Endodermal cell (in vitro differentiated cells): ENCODE data around the gene KCNC1. TPM values are rescaled to one million over a fixed set of nuclear protein-coding genes. Genes with fewer than 3 reads are reported as not detected.

Source experiments
- DNase-seq: peaks from one replicate; pipeline ENCODE4 v3.0.0-alpha.2; 2017
- H3K27ac ChIP-seq: 2 replicates; pipeline ENCODE4 v1.5.1; 2013; ENCODE audit warnings: mild to moderate bottlenecking, low read depth, low read length, moderate library complexity
- H3K27me3 ChIP-seq: 2 replicates; pipeline ENCODE4 v1.6.1; 2013; ENCODE audit warnings: mild to moderate bottlenecking, low read length, moderate library complexity; ENCODE audit not compliant: insufficient read depth, control insufficient read depth, poor library complexity, severe bottlenecking
- H3K36me3 ChIP-seq: 2 replicates; pipeline ENCODE4 v1.7.0; 2013; ENCODE audit warnings: mild to moderate bottlenecking, low read length, moderate library complexity; ENCODE audit not compliant: control insufficient read depth, insufficient read depth
- H3K4me1 ChIP-seq: one replicate; pipeline ENCODE4 v1.7.0; 2013; ENCODE audit warnings: low read length; ENCODE audit not compliant: control insufficient read depth, insufficient read depth
- H3K4me3 ChIP-seq: 2 replicates; pipeline ENCODE4 v1.5.1; 2013; ENCODE audit warnings: mild to moderate bottlenecking, low read length, moderate library complexity
- H3K9ac ChIP-seq: 2 replicates; pipeline ENCODE4 v1.6.1; 2013; ENCODE audit warnings: mild to moderate bottlenecking, low read length, moderate library complexity; ENCODE audit not compliant: poor library complexity, severe bottlenecking; ENCODE audit errors: extremely low read depth
- H3K9me3 ChIP-seq: 2 replicates; pipeline ENCODE4 v1.6.1; 2013; ENCODE audit warnings: mild to moderate bottlenecking, low read length, moderate library complexity; ENCODE audit not compliant: control insufficient read depth
- H3K27ac Mint-ChIP-seq: 2 replicates; pipeline ENCODE4 v1.8.0; 2020; ENCODE audit warnings: mixed read lengths
- H3K27me3 Mint-ChIP-seq: 2 replicates; pipeline ENCODE4 v1.8.0; 2021; ENCODE audit warnings: mild to moderate bottlenecking, mixed read lengths; ENCODE audit not compliant: insufficient read depth
- H3K36me3 Mint-ChIP-seq: 2 replicates; pipeline ENCODE4 v1.8.0; 2020; ENCODE audit warnings: low read depth, mixed read lengths
- H3K4me1 Mint-ChIP-seq: 2 replicates; pipeline ENCODE4 v1.8.0; 2020; ENCODE audit warnings: mixed read lengths
- H3K4me3 Mint-ChIP-seq: 2 replicates; pipeline ENCODE4 v1.8.0; 2020; ENCODE audit warnings: mild to moderate bottlenecking, moderate library complexity, mixed read lengths
- H3K9me3 Mint-ChIP-seq: 2 replicates; pipeline ENCODE4 v1.8.0; 2020; ENCODE audit warnings: mild to moderate bottlenecking, mixed read lengths
- WGBS, 2 experiments: methylation state at CpG; one replicate each; pipeline versions ENCODE4 v1.1.5 to v1.1.7; 2013; ENCODE audit warnings: missing lambda C conversion rate in 2 of 2, mixed read lengths in 1 of 2; ENCODE audit not compliant: insufficient coverage in 1 of 2, insufficient read length in 1 of 2; 5-methylcytosine and 5-hydroxymethylcytosine counted together
- total RNA-seq, 2 donors: library from RNA; stranded (reverse); fragmentation: NEBNext Ultra II Directional in 1 of 2; extraction: Animal tissue kit (Norgen Biotek cat#: 25700) in 1 of 2; gene quantifications; 2 replicates in 1 of 2; 3 replicates in 1 of 2; pipeline ENCODE4 v1.2.1, GENCODE V29; 2021
- TF ChIP-seq, protein P1 (sequence below): fragments of 200-600 bp; sonication (generic); conservative IDR thresholded peaks from 2 replicates; pipeline ENCODE4 v1.5.0; 2021; ENCODE audit warnings: antibody characterized with exemption, mild to moderate bottlenecking

Gene KCNC1
- total RNA-seq, 2 donors from 2014 or later: not detected

DNA sequence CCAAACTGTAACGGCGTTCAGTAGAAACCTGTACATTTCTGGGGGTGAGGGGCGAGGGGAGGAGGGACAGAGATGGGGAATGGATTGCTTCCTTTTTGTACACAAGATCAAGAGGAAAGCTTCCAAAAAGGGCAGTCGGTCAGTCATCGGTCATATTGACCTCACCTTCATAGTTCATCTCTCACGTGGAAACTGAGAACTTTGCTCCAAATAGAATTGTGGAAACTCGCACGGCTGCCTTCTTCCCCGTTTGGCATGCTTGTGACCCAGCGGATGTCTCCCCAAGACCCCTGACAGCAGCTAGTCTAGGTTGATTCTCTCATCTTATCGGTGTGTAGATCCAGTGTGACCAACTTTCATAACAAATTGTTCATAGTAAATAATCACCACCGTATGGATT is 47.6 kb downstream of the KCNC1 start:
- no peaks in the 10 kb centered on the region for H3K27me3 ChIP-seq
- no peaks in the 10 kb centered on the region for H3K9me3 ChIP-seq
- H3K9me3 Mint-ChIP-seq: no peaks in the 10 kb centered on the region
- H3K27me3 Mint-ChIP-seq: no peaks in the 10 kb centered on the region
- no peaks in the 10 kb centered on the region for H3K4me1 Mint-ChIP-seq
- H3K4me3 ChIP-seq: no peak overlapping the region
- no peak overlapping the region for H3K4me3 Mint-ChIP-seq
- no peaks in the 10 kb centered on the region for H3K36me3 ChIP-seq
- no peak overlapping the region for H3K9ac ChIP-seq
- WGBS, 2 experiments: 88 to 94% methylated on average over 10 to 12 of the region's 12 CpGs
- H3K27ac Mint-ChIP-seq: no peak overlapping the region
- no peak for DNase-seq
- H3K4me1 ChIP-seq: no peaks in the 10 kb centered on the region
- TF ChIP-seq, protein P1, sequence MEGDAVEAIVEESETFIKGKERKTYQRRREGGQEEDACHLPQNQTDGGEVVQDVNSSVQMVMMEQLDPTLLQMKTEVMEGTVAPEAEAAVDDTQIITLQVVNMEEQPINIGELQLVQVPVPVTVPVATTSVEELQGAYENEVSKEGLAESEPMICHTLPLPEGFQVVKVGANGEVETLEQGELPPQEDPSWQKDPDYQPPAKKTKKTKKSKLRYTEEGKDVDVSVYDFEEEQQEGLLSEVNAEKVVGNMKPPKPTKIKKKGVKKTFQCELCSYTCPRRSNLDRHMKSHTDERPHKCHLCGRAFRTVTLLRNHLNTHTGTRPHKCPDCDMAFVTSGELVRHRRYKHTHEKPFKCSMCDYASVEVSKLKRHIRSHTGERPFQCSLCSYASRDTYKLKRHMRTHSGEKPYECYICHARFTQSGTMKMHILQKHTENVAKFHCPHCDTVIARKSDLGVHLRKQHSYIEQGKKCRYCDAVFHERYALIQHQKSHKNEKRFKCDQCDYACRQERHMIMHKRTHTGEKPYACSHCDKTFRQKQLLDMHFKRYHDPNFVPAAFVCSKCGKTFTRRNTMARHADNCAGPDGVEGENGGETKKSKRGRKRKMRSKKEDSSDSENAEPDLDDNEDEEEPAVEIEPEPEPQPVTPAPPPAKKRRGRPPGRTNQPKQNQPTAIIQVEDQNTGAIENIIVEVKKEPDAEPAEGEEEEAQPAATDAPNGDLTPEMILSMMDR: no peak
- H3K36me3 Mint-ChIP-seq: no peaks in the 10 kb centered on the region
- no peak overlapping the region for H3K27ac ChIP-seq

GRCh38 chr11:17782603-17783337 is 48.2 kb downstream of the KCNC1 start:
- Histone ChIP-seq H3K4me3 (no peak overlapping the region), H3K27me3 (no peaks in the 10 kb centered on the region), H3K27ac (no peak overlapping the region), H3K36me3 (no peaks in the 10 kb centered on the region), H3K4me1 (no peaks in the 10 kb centered on the region), H3K9me3 (no peaks in the 10 kb centered on the region), H3K9ac (no peak overlapping the region)
- Mint-ChIP-seq H3K4me3 (no peak overlapping the region), H3K9me3 (no peaks in the 10 kb centered on the region), H3K27ac (no peak overlapping the region), H3K4me1 (no peaks in the 10 kb centered on the region), H3K27me3 (no peaks in the 10 kb centered on the region), H3K36me3 (no peaks in the 10 kb centered on the region)
- TF ChIP-seq, protein P1: no peak
- WGBS, 2 experiments: 92% methylated on average over 3 to 4 of the region's 4 CpGs
- DNase-seq: no peak

- 86 to 100% methylated on average over 2 to 4 of the region's 4 CpGs for WGBS, 2 experiments
These were observed 49.3 kb downstream of the KCNC1 start for GRCh38 chr11:17783878-17784277.

More at GRCh38 chr11:17783878-17784277, 49.3 kb downstream of the KCNC1 start:
- Mint-ChIP-seq H3K27me3 (no peaks in the 10 kb centered on the region), H3K4me1 (no peaks in the 10 kb centered on the region), H3K27ac (no peak overlapping the region), H3K4me3 (no peak overlapping the region), H3K9me3 (no peaks in the 10 kb centered on the region), H3K36me3 (no peaks in the 10 kb centered on the region)
- TF ChIP-seq, protein P1: no peak
- Histone ChIP-seq H3K27me3 (no peaks in the 10 kb centered on the region), H3K27ac (no peak overlapping the region), H3K9me3 (no peaks in the 10 kb centered on the region), H3K4me3 (no peak overlapping the region), H3K36me3 (no peaks in the 10 kb centered on the region), H3K9ac (no peak overlapping the region), H3K4me1 (no peaks in the 10 kb centered on the region)
- DNase-seq: no peak
